Mammary epithelial cell (primary cell): ENCODE data around the gene PPT2.

Experiments used
- EZH2 ChIP-seq: IDR thresholded peaks from 2 replicates; pipeline ENCODE4 v1.6.1; 2012; ENCODE audit warnings: low read length, inconsistent platforms, borderline replicate concordance
- TF ChIP-seq, protein P1 (sequence below), 2 donors: IDR thresholded peaks in 1 of 2; conservative IDR thresholded peaks in 1 of 2; 2 replicates each; pipeline ENCODE4 v1.5.1; 2011 to 2012; ENCODE audit warnings: inconsistent platforms in 2 of 2, low read length in 2 of 2, mild to moderate bottlenecking in 2 of 2, control low read depth in 1 of 2, low read depth in 1 of 2; ENCODE audit not compliant: insufficient read depth in 1 of 2; ENCODE audit errors: extremely low read depth in 1 of 2

DNA sequence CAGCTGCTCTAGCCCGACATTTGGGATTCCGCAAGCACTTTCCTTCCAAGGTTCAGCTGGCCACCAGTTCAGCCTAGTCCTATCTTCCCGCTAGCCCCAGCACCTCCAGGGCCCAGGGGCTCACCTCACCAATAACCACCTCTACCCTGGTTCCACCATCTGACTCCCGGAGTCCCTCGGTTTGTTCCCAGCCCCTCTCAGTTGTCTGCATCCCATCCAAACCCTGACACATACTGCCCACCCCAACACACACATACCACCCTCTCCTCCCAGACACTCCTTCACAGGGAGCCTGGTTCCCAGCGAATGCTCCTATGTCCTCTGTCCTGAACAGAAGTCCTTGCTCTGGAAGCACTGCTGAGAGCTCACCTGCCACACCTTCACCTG, 45.2 kb upstream of the PPT2 start:
- TF ChIP-seq, protein P1, sequence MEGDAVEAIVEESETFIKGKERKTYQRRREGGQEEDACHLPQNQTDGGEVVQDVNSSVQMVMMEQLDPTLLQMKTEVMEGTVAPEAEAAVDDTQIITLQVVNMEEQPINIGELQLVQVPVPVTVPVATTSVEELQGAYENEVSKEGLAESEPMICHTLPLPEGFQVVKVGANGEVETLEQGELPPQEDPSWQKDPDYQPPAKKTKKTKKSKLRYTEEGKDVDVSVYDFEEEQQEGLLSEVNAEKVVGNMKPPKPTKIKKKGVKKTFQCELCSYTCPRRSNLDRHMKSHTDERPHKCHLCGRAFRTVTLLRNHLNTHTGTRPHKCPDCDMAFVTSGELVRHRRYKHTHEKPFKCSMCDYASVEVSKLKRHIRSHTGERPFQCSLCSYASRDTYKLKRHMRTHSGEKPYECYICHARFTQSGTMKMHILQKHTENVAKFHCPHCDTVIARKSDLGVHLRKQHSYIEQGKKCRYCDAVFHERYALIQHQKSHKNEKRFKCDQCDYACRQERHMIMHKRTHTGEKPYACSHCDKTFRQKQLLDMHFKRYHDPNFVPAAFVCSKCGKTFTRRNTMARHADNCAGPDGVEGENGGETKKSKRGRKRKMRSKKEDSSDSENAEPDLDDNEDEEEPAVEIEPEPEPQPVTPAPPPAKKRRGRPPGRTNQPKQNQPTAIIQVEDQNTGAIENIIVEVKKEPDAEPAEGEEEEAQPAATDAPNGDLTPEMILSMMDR (conservative IDR thresholded peaks at IDR 0.05 in 1 of 2, IDR thresholded peaks at IDR 0.05 in 1 of 2; ENCODE audit: extremely low read depth in 1 of 2, insufficient read depth in 1 of 2, low read depth in 1 of 2, low read length in 2 of 2): no peak
- TF ChIP-seq EZH2: no peak
